Adrenal gland (tissue), 5 donors: ENCODE measurements around the gene S100A6.

ENCODE experiments used
- POLR2A ChIP-seq, 2 donors: fragments of 450-650 bp; IDR thresholded peaks; one replicate each; pipeline ENCODE4 v1.6.1; 2017; ENCODE audit warnings: antibody characterized with exemption in 2 of 2, mild to moderate bottlenecking in 2 of 2, moderate library complexity in 1 of 2
- TF ChIP-seq, protein P1 (sequence below), 6 experiments: fragments of 450-650 bp in 4 of 6; fragments of 200-600 bp in 2 of 6; sonication (generic) in 1 of 6; IDR thresholded peaks; 1 replicate in 5 of 6; 2 replicates in 1 of 6; pipeline versions ENCODE4 v1.5.1 to v1.8.0; 2016 to 2021; ENCODE audit warnings: antibody characterized with exemption in 6 of 6, mild to moderate bottlenecking in 2 of 6, moderate library complexity in 1 of 6
- donor health status: DM: no; HTN: no; CAD: no.

DNA sequence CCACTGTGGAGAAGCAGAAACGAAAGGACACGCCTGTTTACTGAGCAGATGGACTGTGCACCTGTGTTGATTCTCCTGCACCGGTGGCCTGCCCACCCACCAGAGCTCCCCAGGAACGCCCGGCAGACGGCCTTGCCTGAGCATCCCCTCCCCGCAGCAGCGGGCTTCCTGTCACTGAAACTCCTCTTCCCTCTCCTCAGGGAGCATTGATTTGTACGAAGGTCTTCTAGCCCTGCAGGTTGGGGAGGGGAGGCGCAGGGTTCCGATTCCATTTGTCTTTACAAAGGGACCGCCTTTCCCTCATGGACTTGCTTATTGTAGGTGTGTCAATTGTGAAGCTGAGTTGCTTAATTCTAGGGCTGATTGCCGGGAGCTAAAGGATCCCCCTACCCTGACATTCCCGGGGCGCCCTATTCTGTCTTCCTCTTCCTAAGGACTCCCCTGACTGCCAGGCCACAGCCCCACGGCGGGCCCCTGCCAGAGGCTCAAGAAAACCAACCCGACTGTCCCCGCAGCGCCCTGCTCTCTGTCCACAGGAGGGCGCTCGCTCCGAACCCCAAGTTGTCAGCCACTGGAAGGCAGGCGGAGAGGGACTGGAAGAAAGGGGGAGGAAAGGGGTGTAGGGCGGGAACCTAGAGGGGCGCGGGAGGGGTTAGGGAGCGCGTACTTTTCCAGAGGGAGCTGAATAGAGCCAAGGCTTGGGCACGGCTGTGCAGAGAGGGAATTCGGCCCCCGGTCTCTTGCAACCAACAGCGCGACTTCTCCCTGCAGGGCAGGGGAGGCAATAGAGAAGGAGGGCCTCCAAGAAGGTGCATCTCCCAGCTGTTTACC lies 2.8 kb downstream of the S100A6 start:
- peak in 1 of 2 donors; percentile 1 for TF ChIP-seq POLR2A (IDR thresholded peaks at IDR 0.05)
- TF ChIP-seq, protein P1, sequence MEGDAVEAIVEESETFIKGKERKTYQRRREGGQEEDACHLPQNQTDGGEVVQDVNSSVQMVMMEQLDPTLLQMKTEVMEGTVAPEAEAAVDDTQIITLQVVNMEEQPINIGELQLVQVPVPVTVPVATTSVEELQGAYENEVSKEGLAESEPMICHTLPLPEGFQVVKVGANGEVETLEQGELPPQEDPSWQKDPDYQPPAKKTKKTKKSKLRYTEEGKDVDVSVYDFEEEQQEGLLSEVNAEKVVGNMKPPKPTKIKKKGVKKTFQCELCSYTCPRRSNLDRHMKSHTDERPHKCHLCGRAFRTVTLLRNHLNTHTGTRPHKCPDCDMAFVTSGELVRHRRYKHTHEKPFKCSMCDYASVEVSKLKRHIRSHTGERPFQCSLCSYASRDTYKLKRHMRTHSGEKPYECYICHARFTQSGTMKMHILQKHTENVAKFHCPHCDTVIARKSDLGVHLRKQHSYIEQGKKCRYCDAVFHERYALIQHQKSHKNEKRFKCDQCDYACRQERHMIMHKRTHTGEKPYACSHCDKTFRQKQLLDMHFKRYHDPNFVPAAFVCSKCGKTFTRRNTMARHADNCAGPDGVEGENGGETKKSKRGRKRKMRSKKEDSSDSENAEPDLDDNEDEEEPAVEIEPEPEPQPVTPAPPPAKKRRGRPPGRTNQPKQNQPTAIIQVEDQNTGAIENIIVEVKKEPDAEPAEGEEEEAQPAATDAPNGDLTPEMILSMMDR (IDR thresholded peaks at IDR 0.05): peak; percentile 63 to 89 (median 74)
